Measurements from ENCODE around the gene TEF.

DNA sequence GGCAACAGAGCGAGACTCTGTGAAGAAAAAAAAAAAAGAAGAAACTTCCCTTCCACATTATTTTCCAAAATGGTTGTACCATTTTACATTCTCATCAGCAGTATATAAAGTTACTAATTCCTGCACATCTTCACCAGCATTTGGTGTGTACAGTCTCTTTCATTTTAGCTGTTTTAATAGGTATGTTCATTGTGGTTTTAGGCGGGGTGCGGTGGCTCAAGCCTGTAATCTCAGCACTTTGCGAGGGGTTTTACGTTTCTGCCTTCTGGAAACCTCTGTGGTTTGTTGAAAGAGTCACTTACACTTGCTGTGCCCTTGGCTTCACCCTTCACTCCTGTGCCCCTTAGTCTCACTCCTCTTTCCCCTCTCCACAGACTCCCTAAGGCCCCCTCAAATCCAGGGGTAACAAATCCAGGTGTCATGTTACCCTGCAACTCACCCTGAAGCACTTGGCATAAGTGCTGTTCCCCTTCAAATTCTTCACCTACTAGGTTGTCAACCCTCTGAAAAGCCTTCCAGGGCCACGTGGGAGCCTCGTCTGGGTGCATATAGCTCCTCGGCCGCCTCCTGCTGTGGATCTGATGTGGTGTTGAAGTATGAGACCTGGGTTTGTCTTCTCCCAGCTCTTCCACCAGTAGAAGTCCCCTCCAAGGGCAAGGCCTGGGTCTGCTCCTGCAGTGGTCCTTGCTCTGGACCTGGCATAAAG, 44.1 kb downstream of the TEF start:
- TF ChIP-seq TAF1 (IDR thresholded peaks at IDR 0.05; ENCODE audit: low read depth, low read length) (no peak), POLR2AphosphoS5 (IDR thresholded peaks at IDR 0.05; ENCODE audit: low read depth, low read length) (no peak), POLR2A (IDR thresholded peaks at IDR 0.05; ENCODE audit: low read depth, low read length) (no peak)

Data from GM12891 (cell line).